HT1080 (cell line): ENCODE measurements around the gene CWC27. TPM values are rescaled to one million over a fixed set of nuclear protein-coding genes. Genes with fewer than 3 reads are reported as not detected.

ENCODE experiments used
- DNase-seq: peaks from one replicate; pipeline ENCODE4 v3.0.0-alpha.2; 2015; ENCODE audit warnings: low read depth
- total RNA-seq: library from RNA; depleted of rRNA; stranded (reverse); fragments of >200 nt; shearing (Covaris generic); gene quantifications from 2 replicates; pipeline ENCODE4 v1.2.3, GENCODE V29; 2014; rRNA removed

The CWC27 gene
- total RNA-seq, 1 experiment from 2014 or later: 13.6 TPM

GRCh38 chr5:65066387-65067146, 297.8 kb downstream of the CWC27 start:
- DNase-seq: no peak

GRCh38 chr5:65067147-65067506, 298.4 kb downstream of the CWC27 start:
- DNase-seq: no peak

Other genes starting within 250 kb of the CWC27 start
- 0.10 TPM in 1 of 2 replicates, not detected in the other for gene SHISAL2B, start 78.4 kb upstream of the CWC27 start, total RNA-seq
- gene SREK1IP1, start 239 bp upstream of the CWC27 start, total RNA-seq: 5.6 and 7.6 TPM in 2 replicates